ENCODE measurements around the gene C14orf180.

Gene C14orf180

GRCh38 chr14:104637546-104638003, 58.0 kb downstream of the C14orf180 start:
- TF ChIP-seq CTCF (IDR thresholded peaks at IDR 0.05; ENCODE audit: low read depth, low read length) = no peak
- DNase-seq (ENCODE audit: low read depth in 2 of 2) = no peak
- H3K4me3 ChIP-seq (replicated peaks in 1 of 2; ENCODE audit: low read depth in 2 of 2, low read length in 2 of 2) = no peak overlapping the region

GRCh38 chr14:104638190-104638589, 58.6 kb downstream of the C14orf180 start:
- no peak overlapping the region for H3K4me3 ChIP-seq (replicated peaks in 1 of 2; ENCODE audit: low read depth in 2 of 2, low read length in 2 of 2)
- no peak for DNase-seq (ENCODE audit: low read depth in 2 of 2)
- no peak for TF ChIP-seq CTCF (IDR thresholded peaks at IDR 0.05; ENCODE audit: low read depth, low read length)

- no peak overlapping the region for H3K4me3 ChIP-seq (replicated peaks in 1 of 2; ENCODE audit: low read depth in 2 of 2, low read length in 2 of 2)
- no peak for DNase-seq (ENCODE audit: low read depth in 2 of 2)
- TF ChIP-seq CTCF (IDR thresholded peaks at IDR 0.05; ENCODE audit: low read depth, low read length) = no peak
Observed at GRCh38 chr14:104638927-104639450, 59.4 kb downstream of the C14orf180 start.

- DNase-seq (ENCODE audit: low read depth in 2 of 2) = no peak
- no peak for TF ChIP-seq CTCF (IDR thresholded peaks at IDR 0.05; ENCODE audit: low read depth, low read length)
- no peak overlapping the region for H3K4me3 ChIP-seq (replicated peaks in 1 of 2; ENCODE audit: low read depth in 2 of 2, low read length in 2 of 2)
Observed at GRCh38 chr14:104639471-104639870, 59.9 kb downstream of the C14orf180 start.

Data from cardiac fibroblast (primary cell).